Osteoblast (primary cell): ENCODE results near the gene SH3BP5L. TPM values are rescaled to one million over a fixed set of nuclear protein-coding genes. Genes with fewer than 3 reads are reported as not detected.

Experiments
- DNase-seq: peaks from one replicate; pipeline ENCODE4 v3.0.0; 2011; ENCODE audit warnings: low spot score, mixed read lengths; ENCODE audit not compliant: insufficient read length; ENCODE audit errors: missing footprints
- H2AFZ ChIP-seq: 2 replicates; pipeline ENCODE4 v1.6.0; 2011; ENCODE audit warnings: mild to moderate bottlenecking, low read length
- H3K27ac ChIP-seq: 2 replicates; pipeline ENCODE4 v1.5.1; 2011; ENCODE audit warnings: mild to moderate bottlenecking, low read depth, low read length, moderate library complexity
- H3K27me3 ChIP-seq: 2 replicates; pipeline ENCODE4 v1.6.0; 2012; ENCODE audit warnings: mild to moderate bottlenecking, control low read depth, inconsistent platforms, low read length, moderate library complexity; ENCODE audit not compliant: insufficient read depth
- H3K36me3 ChIP-seq: 2 replicates; pipeline ENCODE4 v1.5.1; 2011; ENCODE audit warnings: mild to moderate bottlenecking, low read length, control low read depth, moderate library complexity; ENCODE audit not compliant: insufficient read depth
- H3K4me1 ChIP-seq: 2 replicates; pipeline ENCODE4 v1.5.1; 2011; ENCODE audit warnings: mild to moderate bottlenecking, low read length, control low read depth, moderate library complexity; ENCODE audit not compliant: insufficient read depth
- H3K4me2 ChIP-seq: 2 replicates; pipeline ENCODE4 v1.6.0; 2011; ENCODE audit warnings: mild to moderate bottlenecking, low read length; ENCODE audit not compliant: insufficient read depth
- H3K4me3 ChIP-seq: fragments of 200-600 bp; sonication (generic); 3 replicates; pipeline ENCODE4 v1.5.1; 2012; ENCODE audit warnings: mild to moderate bottlenecking, low read length, inconsistent platforms; ENCODE audit not compliant: insufficient read depth
- H3K79me2 ChIP-seq: 2 replicates; pipeline ENCODE4 v1.6.0; 2012; ENCODE audit warnings: mild to moderate bottlenecking, low read length, control low read depth, inconsistent platforms; ENCODE audit not compliant: insufficient read depth
- H3K9me3 ChIP-seq: 2 replicates; pipeline ENCODE4 v1.5.1; 2011; ENCODE audit warnings: low read depth, low read length, control low read depth
- H4K20me1 ChIP-seq: 2 replicates; pipeline ENCODE4 v1.6.0; 2012; ENCODE audit warnings: mild to moderate bottlenecking, low read length, control low read depth; ENCODE audit not compliant: insufficient read depth
- CTCF ChIP-seq: IDR thresholded peaks from 2 replicates; pipeline ENCODE4 v1.5.1; 2011; ENCODE audit warnings: mild to moderate bottlenecking, low read depth, low read length, moderate library complexity; ENCODE audit errors: extremely low read depth
- total RNA-seq: library from RNA; depleted of rRNA; stranded (reverse); fragments of >200 nt; gene quantifications from 2 replicates; pipeline ENCODE4 v1.2.3, GENCODE V29; 2012

The SH3BP5L gene
- total RNA-seq, 1 donor, result 25.3 TPM

DNA sequence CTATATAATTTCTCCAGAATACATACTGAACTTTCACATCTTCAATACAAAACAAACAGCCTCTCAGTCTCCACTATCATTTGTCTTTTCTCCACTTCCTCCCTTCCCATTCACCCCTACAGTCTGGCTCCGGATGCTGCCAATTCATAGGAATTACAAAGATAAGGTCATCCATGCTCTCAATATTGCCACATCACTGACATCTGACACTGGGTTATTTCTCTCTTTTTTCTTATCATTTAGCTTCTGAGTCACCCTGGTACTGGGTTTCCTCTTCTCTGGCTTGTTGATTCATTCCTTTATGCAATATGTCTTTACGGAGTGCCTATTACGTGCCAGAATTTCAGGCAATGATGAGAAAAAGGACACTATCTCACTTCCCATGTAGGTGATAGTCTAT lies 3.1 kb upstream of the SH3BP5L start:
- H3K27me3 ChIP-seq, result no peaks in the 10 kb centered on the region
- DNase-seq, result peak; percentile 97
- peak overlapping the region; percentile 35 for H3K4me2 ChIP-seq
- H3K9me3 ChIP-seq, result no peaks in the 10 kb centered on the region
- H3K36me3 ChIP-seq, result peaks cover 9% of the 10 kb centered on the region
- peaks cover 25% of the 10 kb centered on the region for H3K4me1 ChIP-seq
- peak overlapping the region; percentile 42 for H3K27ac ChIP-seq
- H3K4me3 ChIP-seq, result no peak overlapping the region
- peaks cover 17% of the 10 kb centered on the region for H3K79me2 ChIP-seq
- no peak for TF ChIP-seq CTCF
- peaks cover under 1% of the 10 kb centered on the region for H4K20me1 ChIP-seq
- H2AFZ ChIP-seq, result no peak overlapping the region

GRCh38 chr1:248825573-248825908 lies 174 bp downstream of the SH3BP5L start:
- DNase-seq, result no peak
- Histone ChIP-seq H3K36me3 (peaks cover 21% of the 10 kb centered on the region), H3K4me2 (peak overlapping the region; percentile 96), H3K4me3 (peak overlapping the region; percentile 83), H3K79me2 (peaks cover 42% of the 10 kb centered on the region), H4K20me1 (peaks cover 17% of the 10 kb centered on the region), H3K27me3 (no peaks in the 10 kb centered on the region), H3K9me3 (no peaks in the 10 kb centered on the region), H3K27ac (peak overlapping the region; percentile 98), H2AFZ (peak overlapping the region; percentile 68), H3K4me1 (peaks cover 56% of the 10 kb centered on the region)
- no peak for TF ChIP-seq CTCF

- peak overlapping the region; percentile 98 for H3K27ac ChIP-seq
- peak overlapping the region; percentile 68 for H2AFZ ChIP-seq
- no peaks in the 10 kb centered on the region for H3K9me3 ChIP-seq
- H3K4me2 ChIP-seq, result peak overlapping the region; percentile 96
- DNase-seq, result no peak
- H3K4me3 ChIP-seq, result peak overlapping the region; percentile 83
- peaks cover 46% of the 10 kb centered on the region for H3K79me2 ChIP-seq
- peaks cover 24% of the 10 kb centered on the region for H3K36me3 ChIP-seq
- TF ChIP-seq CTCF, result no peak
- no peaks in the 10 kb centered on the region for H3K27me3 ChIP-seq
- peaks cover 59% of the 10 kb centered on the region for H3K4me1 ChIP-seq
- peaks cover 17% of the 10 kb centered on the region for H4K20me1 ChIP-seq
These were observed 579 bp downstream of the SH3BP5L start for GRCh38 chr1:248825136-248825535.

DNA sequence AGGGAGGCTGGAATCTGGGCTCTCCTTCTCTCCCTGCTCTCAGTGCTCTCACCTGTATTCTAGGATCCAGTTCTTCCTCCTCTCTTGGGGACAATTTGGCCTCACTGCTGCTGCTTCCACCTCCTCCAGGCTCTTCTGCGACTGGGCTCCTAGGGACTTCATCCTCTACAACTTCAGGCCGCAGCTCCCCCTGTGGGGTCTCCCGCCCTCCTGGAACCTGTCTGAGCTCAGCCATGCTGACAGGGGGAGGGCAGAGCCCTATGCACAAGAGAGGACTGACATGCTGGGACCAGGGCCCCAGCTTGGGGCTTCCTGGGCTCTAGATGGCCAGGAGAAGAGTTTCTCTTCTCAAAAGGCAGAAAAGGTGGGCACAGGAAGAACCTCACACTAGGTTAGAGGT lies 1.0 kb downstream of the SH3BP5L start:
- Histone ChIP-seq H3K79me2 (peaks cover 49% of the 10 kb centered on the region), H4K20me1 (peaks cover 17% of the 10 kb centered on the region), H3K4me3 (peak overlapping the region; percentile 83), H3K4me1 (peaks cover 59% of the 10 kb centered on the region), H3K9me3 (no peaks in the 10 kb centered on the region), H3K36me3 (peaks cover 28% of the 10 kb centered on the region), H2AFZ (no peak overlapping the region), H3K27ac (peak overlapping the region; percentile 98), H3K4me2 (peak overlapping the region; percentile 96), H3K27me3 (no peaks in the 10 kb centered on the region)
- TF ChIP-seq CTCF, result no peak
- DNase-seq, result no peak
